ENCODE data around the gene LRP1. TPM values are rescaled to one million over a fixed set of nuclear protein-coding genes. Genes with fewer than 3 reads are reported as not detected.

Gene LRP1
- total RNA-seq, 2 experiments from 2014 or later = 1.1 to 4.4 TPM

DNA sequence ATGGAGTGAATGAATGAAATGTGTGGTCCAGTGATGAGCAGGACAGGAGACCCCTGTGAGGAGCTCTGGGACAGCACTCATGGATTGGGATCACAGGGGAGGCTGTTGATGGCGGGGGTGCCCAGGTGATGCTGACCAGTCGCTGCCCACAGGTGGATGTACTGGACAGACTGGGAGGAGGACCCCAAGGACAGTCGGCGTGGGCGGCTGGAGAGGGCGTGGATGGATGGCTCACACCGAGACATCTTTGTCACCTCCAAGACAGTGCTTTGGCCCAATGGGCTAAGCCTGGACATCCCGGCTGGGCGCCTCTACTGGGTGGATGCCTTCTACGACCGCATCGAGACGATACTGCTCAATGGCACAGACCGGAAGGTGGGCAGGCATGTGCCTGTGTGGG is 32.5 kb downstream of the LRP1 start:
- Histone ChIP-seq H3K4me1 (ENCODE audit: insufficient read depth, low read length, poor library complexity, severe bottlenecking) (no peaks in the 10 kb centered on the region), H4K20me1 (ENCODE audit: insufficient read depth, low read length) (no peaks in the 10 kb centered on the region), H3K4me3 (ENCODE audit: low read depth, low read length, poor library complexity, severe bottlenecking) (no peak overlapping the region), H2AFZ (ENCODE audit: low read length) (no peak overlapping the region), H3K9me2 (ENCODE audit: insufficient read depth, low read length) (no peaks in the 10 kb centered on the region), H3K36me3 (ENCODE audit: insufficient read depth, low read length) (no peaks in the 10 kb centered on the region), H3K9me3 (ENCODE audit: low read length) (no peaks in the 10 kb centered on the region), H3K27ac (ENCODE audit: low read depth, low read length, poor library complexity, severe bottlenecking) (no peak overlapping the region), H3K4me2 (ENCODE audit: low read length) (no peak overlapping the region), H3K79me2 (ENCODE audit: insufficient read depth, low read depth, low read length) (no peaks in the 10 kb centered on the region)
- TF ChIP-seq, protein P1, sequence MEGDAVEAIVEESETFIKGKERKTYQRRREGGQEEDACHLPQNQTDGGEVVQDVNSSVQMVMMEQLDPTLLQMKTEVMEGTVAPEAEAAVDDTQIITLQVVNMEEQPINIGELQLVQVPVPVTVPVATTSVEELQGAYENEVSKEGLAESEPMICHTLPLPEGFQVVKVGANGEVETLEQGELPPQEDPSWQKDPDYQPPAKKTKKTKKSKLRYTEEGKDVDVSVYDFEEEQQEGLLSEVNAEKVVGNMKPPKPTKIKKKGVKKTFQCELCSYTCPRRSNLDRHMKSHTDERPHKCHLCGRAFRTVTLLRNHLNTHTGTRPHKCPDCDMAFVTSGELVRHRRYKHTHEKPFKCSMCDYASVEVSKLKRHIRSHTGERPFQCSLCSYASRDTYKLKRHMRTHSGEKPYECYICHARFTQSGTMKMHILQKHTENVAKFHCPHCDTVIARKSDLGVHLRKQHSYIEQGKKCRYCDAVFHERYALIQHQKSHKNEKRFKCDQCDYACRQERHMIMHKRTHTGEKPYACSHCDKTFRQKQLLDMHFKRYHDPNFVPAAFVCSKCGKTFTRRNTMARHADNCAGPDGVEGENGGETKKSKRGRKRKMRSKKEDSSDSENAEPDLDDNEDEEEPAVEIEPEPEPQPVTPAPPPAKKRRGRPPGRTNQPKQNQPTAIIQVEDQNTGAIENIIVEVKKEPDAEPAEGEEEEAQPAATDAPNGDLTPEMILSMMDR (conservative IDR thresholded peaks at IDR 0.05; ENCODE audit: low read length) = no peak
- TF ChIP-seq EZH2phosphoT487 (IDR thresholded peaks at IDR 0.05; ENCODE audit: borderline replicate concordance, low read depth, low read length) = no peak
- intact Hi-C loops (cut with micrococcal nuclease; ENCODE audit: unreplicated experiment) = no loop called here
- CTCF ChIA-PET (ENCODE audit: unreplicated experiment) = no interaction called here
- POLR2A ChIA-PET = no interaction called here
- BruUV-seq (replicated peaks) = no TSS peak
- no peak for DNase-seq (ENCODE audit: low spot score)

DNA sequence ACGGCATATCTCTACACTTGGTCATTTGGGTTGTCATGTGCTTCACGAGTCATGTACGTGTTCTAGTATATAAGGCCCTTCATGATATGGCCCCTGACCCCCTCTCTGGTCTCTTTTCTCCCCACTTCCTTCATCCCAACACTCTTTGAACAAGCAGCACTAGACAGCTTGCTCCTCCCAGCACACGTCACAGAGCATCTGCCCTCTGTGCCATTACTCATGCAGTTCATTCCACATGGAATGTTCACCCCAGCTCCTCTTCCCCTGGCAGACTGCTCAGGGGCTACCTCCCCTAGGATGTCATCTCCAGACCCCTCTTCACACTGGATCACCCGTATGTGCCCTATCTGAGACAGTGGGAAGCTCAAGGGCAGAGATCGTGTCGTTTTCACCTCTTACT is 33.2 kb downstream of the LRP1 start:
- no peak overlapping the region for H3K4me2 ChIP-seq (ENCODE audit: low read length)
- H3K4me1 ChIP-seq (ENCODE audit: insufficient read depth, low read length, poor library complexity, severe bottlenecking) = no peaks in the 10 kb centered on the region
- BruUV-seq (replicated peaks) = no TSS peak
- H3K36me3 ChIP-seq (ENCODE audit: insufficient read depth, low read length) = no peaks in the 10 kb centered on the region
- H3K9me2 ChIP-seq (ENCODE audit: insufficient read depth, low read length) = no peaks in the 10 kb centered on the region
- CTCF ChIA-PET (ENCODE audit: unreplicated experiment) = no interaction called here
- no peak overlapping the region for H3K27ac ChIP-seq (ENCODE audit: low read depth, low read length, poor library complexity, severe bottlenecking)
- H3K79me2 ChIP-seq (ENCODE audit: insufficient read depth, low read depth, low read length) = no peaks in the 10 kb centered on the region
- intact Hi-C loops (cut with micrococcal nuclease; ENCODE audit: unreplicated experiment) = no loop called here
- POLR2A ChIA-PET = no interaction called here
- no peaks in the 10 kb centered on the region for H4K20me1 ChIP-seq (ENCODE audit: insufficient read depth, low read length)
- no peak for DNase-seq (ENCODE audit: low spot score)
- no peak overlapping the region for H2AFZ ChIP-seq (ENCODE audit: low read length)
- no peak overlapping the region for H3K4me3 ChIP-seq (ENCODE audit: low read depth, low read length, poor library complexity, severe bottlenecking)
- TF ChIP-seq, protein P1 (conservative IDR thresholded peaks at IDR 0.05; ENCODE audit: low read length) = no peak
- TF ChIP-seq EZH2phosphoT487 (IDR thresholded peaks at IDR 0.05; ENCODE audit: borderline replicate concordance, low read depth, low read length) = no peak
- H3K9me3 ChIP-seq (ENCODE audit: low read length) = no peaks in the 10 kb centered on the region

DNA sequence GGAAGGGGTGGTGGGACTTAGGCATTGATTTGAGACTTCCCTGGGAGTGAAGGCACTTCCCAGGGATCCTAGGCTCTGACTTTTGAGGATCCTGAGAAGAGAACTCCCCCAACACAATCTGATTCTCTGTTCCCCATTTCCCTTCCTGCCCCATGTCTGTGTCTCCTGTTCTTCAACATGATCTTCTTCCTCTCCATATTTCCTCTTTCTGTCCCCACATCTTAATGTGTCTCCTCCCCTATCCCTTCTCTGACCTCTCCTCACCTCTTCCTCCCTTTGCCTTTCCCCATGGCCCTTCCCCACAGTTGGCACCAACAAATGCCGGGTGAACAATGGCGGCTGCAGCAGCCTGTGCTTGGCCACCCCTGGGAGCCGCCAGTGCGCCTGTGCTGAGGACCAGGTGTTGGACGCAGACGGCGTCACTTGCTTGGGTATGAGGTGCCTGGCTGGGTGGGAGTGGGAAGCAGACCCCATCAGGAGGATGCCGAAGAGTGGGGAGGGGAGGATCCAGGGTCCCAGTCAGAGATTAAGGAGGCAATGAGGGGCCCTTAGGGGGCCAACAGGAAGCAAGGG is 34.4 kb downstream of the LRP1 start:
- Histone ChIP-seq H3K4me2 (ENCODE audit: low read length) (no peak overlapping the region), H3K9me3 (ENCODE audit: low read length) (no peaks in the 10 kb centered on the region), H3K4me1 (ENCODE audit: insufficient read depth, low read length, poor library complexity, severe bottlenecking) (no peaks in the 10 kb centered on the region), H3K27ac (ENCODE audit: low read depth, low read length, poor library complexity, severe bottlenecking) (no peak overlapping the region), H3K4me3 (ENCODE audit: low read depth, low read length, poor library complexity, severe bottlenecking) (no peak overlapping the region), H2AFZ (ENCODE audit: low read length) (no peak overlapping the region), H4K20me1 (ENCODE audit: insufficient read depth, low read length) (no peaks in the 10 kb centered on the region), H3K9me2 (ENCODE audit: insufficient read depth, low read length) (no peaks in the 10 kb centered on the region), H3K79me2 (ENCODE audit: insufficient read depth, low read depth, low read length) (no peaks in the 10 kb centered on the region), H3K36me3 (ENCODE audit: insufficient read depth, low read length) (no peaks in the 10 kb centered on the region)
- CTCF ChIA-PET (ENCODE audit: unreplicated experiment) = no interaction called here
- no TSS peak for BruUV-seq (replicated peaks)
- DNase-seq (ENCODE audit: low spot score) = no peak
- TF ChIP-seq, protein P1 (conservative IDR thresholded peaks at IDR 0.05; ENCODE audit: low read length) = no peak
- no peak for TF ChIP-seq EZH2phosphoT487 (IDR thresholded peaks at IDR 0.05; ENCODE audit: borderline replicate concordance, low read depth, low read length)
- intact Hi-C loops (cut with micrococcal nuclease; ENCODE audit: unreplicated experiment) = no loop called here
- POLR2A ChIA-PET = interaction anchor here (0.7 kb wide), 1 partner anchor 13 kb away, joined by 3 read pairs; no protein-coding TSS in a partner anchor
